GM10248 (cell line): ENCODE measurements around the gene EHBP1L1.

Experiments
- CTCF ChIA-PET: fragments of 300-600 bp; sonication (Branson Sonifier 250); formaldehyde crosslinking; extraction: SDS; loops from one replicate; lab custom pipeline; 2021; ENCODE audit warnings: antibody characterized with exemption; lab: Yijun Ruan, JAX
- POLR2A ChIA-PET: fragments of 350-650 bp; sonication (Branson Sonifier 250); formaldehyde crosslinking; extraction: SDS; loops from one replicate; lab custom pipeline; 2020; ENCODE audit warnings: antibody characterized with exemption; lab: Yijun Ruan, JAX
- DNase-seq: peaks from one replicate; pipeline ENCODE4 v3.0.0; 2012; ENCODE audit errors: extremely low spot score
- CTCF ChIP-seq: IDR thresholded peaks from 2 replicates; pipeline ENCODE4 v1.5.1; 2012; ENCODE audit warnings: mild to moderate bottlenecking, low read depth; ENCODE audit errors: extremely low read depth, missing control alignments, control extremely low read depth

The EHBP1L1 gene

GRCh38 chr11:65555693-65556231 is 20.1 kb upstream of the EHBP1L1 start:
- DNase-seq = no peak
- POLR2A ChIA-PET = no interaction called here
- TF ChIP-seq CTCF = no peak

GRCh38 chr11:65556470-65557279 is 19.2 kb upstream of the EHBP1L1 start:
- no peak for DNase-seq
- CTCF ChIA-PET = interaction anchor here (1.1 to 1.5 kb wide), 5 partner anchors 9 to 17 kb away, joined by 3 to 10 read pairs (median 4); no protein-coding TSS in a partner anchor
- POLR2A ChIA-PET = no interaction called here
- no peak for TF ChIP-seq CTCF

More at GRCh38 chr11:65555693-65556231, 20.1 kb upstream of the EHBP1L1 start:
- CTCF ChIA-PET = interaction anchor here (1.4 to 1.5 kb wide), 2 partner anchors 14 to 15 kb away, joined by 4 to 12 read pairs; no protein-coding TSS in a partner anchor

DNA sequence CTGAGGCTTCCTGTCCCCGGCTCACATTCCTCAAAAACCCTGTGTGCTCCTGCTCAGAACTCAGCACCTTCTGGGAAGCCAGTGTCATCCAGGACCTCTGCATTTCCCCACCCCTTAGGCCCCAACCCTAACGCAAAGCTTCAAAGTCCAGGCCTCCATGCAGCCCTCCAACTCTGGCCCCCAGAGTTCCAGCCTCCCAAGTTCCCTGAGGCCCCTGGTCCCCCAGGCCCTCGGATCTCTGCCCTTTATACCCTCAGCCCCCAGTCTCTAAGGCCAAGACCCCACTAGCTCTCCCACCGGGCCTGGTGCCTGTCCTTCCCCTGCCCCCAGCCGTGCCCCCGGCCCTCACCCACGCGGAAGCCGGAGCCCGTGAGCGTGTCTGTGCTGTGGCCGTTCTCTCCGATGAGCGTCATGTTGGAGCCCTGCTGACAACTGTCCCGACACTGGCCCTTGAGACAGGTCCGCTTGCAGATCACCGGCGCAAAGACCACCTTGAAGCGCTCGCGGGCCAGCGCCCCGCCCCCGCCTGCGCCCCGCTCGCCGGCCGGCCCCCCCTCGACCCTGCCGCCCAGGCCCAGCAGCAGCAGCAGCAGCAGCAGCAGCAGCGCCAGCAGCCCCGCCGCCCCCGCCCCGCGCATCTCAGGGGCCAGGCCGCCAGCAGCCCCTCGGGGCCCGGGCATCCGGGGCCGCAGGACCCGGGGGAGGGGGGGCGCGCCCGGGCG is 18.4 kb upstream of the EHBP1L1 start:
- TF ChIP-seq CTCF = no peak
- CTCF ChIA-PET = interaction anchor here (1.1 to 1.5 kb wide), 5 partner anchors 8 to 17 kb away, joined by 3 to 10 read pairs (median 4); no protein-coding TSS in a partner anchor
- no peak for DNase-seq
- POLR2A ChIA-PET = no interaction called here

- no peak for TF ChIP-seq CTCF
- peak; percentile 72 for DNase-seq
- ChIA-PET POLR2A (no interaction called here), CTCF (interaction anchor here (3.9 to 9.4 kb wide), 2 partner anchors 12 to 16 kb away, joined by 24 to 86 read pairs; partner anchors contain the start of gene ZNRD2)
Measured at GRCh38 chr11:65558002-65558929, 17.6 kb upstream of the EHBP1L1 start, which contains the start of gene LTBP3. Gene LTBP3 (minus strand): TSS chr11:65558359. CDS start chr11:65557959, 400 bp downstream.

DNA sequence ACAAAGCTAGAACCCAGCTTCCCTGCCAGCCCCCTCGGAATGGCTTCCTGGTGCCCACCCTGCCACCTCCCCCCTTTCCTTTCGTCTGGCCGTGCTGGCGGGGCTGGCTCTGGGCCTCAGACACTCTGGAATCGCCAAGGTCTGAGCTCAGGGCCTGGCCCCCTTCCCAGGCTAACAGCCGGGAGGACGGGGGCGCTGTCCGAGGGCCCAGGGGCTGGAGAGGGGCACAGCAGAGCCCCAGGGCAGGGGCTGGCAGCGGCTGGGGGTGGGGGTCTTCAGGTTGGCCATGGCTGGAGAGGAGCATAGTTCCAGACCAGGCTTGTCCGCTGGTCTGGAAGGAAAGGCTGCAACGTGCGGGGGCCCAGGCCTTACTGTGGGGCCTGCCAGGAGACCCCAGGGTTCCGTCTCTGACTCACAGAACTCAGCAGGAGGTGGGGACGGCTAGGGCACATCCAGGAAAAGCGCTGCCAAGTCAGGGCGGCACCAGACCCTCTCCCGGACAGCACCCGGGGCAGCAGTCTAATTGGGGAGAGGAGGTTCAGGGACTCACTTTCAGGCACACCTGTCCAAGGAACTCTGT is 16.8 kb upstream of the EHBP1L1 start:
- ChIA-PET CTCF (interaction anchor here (3.9 to 9.4 kb wide), 2 partner anchors 12 to 17 kb away, joined by 24 to 86 read pairs; partner anchors contain the start of gene ZNRD2), POLR2A (no interaction called here)
- TF ChIP-seq CTCF = no peak
- DNase-seq = no peak
